Left ventricle myocardium inferior (tissue), 1 donor: ENCODE measurements around the gene CNDP1. TPM values are rescaled to one million over a fixed set of nuclear protein-coding genes. Genes with fewer than 3 reads are reported as not detected.
"Not testable (repeated sequence)": the region's sequence is repeated elsewhere in the genome, so short reads cannot be mapped to it uniquely, and the experiment has no call there.

ENCODE experiments used
- DNase-seq: peaks from one replicate; pipeline ENCODE4 v3.0.0-alpha.2; 2020
- H3K27ac ChIP-seq: fragments of 200-600 bp; replicated peaks from 2 replicates; pipeline ENCODE4 v1.8.0; 2021
- H3K27me3 ChIP-seq: fragments of 200-600 bp; 2 replicates; pipeline ENCODE4 v1.8.0; 2021; ENCODE audit warnings: low read depth
- H3K36me3 ChIP-seq: fragments of 200-600 bp; 2 replicates; pipeline ENCODE4 v1.8.0; 2021
- H3K4me1 ChIP-seq: fragments of 200-600 bp; 2 replicates; pipeline ENCODE4 v1.8.0; 2021
- H3K4me3 ChIP-seq: fragments of 200-600 bp; 2 replicates; pipeline ENCODE4 v1.8.0; 2021; ENCODE audit warnings: mild to moderate bottlenecking, moderate library complexity
- H3K9me3 ChIP-seq: fragments of 200-600 bp; replicated peaks from 2 replicates; pipeline ENCODE4 v1.8.0; 2021
- CTCF ChIP-seq: fragments of 200-600 bp; IDR thresholded peaks from 2 replicates; pipeline ENCODE4 v1.8.0; 2021; ENCODE audit warnings: antibody characterized with exemption, mild to moderate bottlenecking, borderline replicate concordance
- intact Hi-C: fragments of 100-400 bp; cut with micrococcal nuclease; formaldehyde crosslinking; loops from one replicate; pipeline ENCODE4 v1.11.0; 2022
- total RNA-seq: library from RNA; stranded (reverse); fragmentation: NEBNext Ultra II Directional; extraction: Animal tissue kit (Norgen Biotek cat#: 25700); gene quantifications from one replicate; pipeline ENCODE4 v1.2.1, GENCODE V29; 2021
- donor health status: DM: no; HTN: yes; CAD: no; lungs with severe emphysema.

CNDP1 gene
- total RNA-seq, 1 donor from 2014 or later: not detected

DNA sequence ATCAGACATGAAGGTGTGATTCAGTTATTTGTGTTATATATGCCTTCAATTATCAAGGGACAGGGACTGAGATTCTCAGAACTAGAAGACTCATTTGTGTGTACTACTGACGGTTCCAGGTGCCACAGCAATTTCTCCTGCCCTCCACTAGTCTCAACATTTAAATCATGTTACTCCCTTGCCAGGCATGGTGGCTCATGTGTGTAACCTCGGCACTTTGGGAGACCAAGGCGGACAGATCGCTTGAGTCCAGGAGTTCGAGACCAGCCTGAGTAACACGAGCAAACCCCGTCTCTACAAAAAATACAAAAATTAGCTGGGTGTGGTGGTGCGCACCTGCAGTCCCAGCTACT, 37.0 kb upstream of the CNDP1 start:
- Histone ChIP-seq H3K4me1 (peaks cover 65% of the 10 kb centered on the region), H3K27me3 (no peaks in the 10 kb centered on the region), H3K4me3 (peak overlapping the region; percentile 87), H3K9me3 (no peaks in the 10 kb centered on the region), H3K27ac (peak overlapping the region; percentile 95), H3K36me3 (peaks cover 18% of the 10 kb centered on the region)
- DNase-seq: no peak
- intact Hi-C loops: loop anchor here (5.0 kb wide), 1 partner anchor 55 kb away; no protein-coding TSS in a partner anchor
- no peak for TF ChIP-seq CTCF

DNA sequence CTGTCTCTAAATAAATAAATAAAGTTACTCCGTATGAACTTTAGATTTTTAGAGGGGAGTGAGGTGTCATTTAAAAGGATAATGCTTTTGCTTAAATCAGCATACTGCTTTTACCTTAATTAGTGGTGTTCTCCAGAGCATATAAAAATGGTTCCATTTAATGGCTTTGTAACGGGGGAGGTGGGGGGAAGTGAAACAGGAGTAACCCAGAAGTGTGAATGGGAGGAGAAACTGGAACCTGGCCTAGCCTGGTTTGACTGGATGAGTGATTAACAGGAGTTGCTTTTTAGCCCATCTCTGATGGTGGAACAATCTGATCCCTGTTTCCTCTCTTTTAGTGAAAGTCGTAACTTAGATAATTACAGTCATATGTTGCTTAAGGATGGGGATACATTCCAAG, 36.5 kb upstream of the CNDP1 start:
- DNase-seq: no peak
- H3K36me3 ChIP-seq: peaks cover 23% of the 10 kb centered on the region
- intact Hi-C loops: loop anchor here (5.0 kb wide), 1 partner anchor 55 kb away; no protein-coding TSS in a partner anchor
- H3K9me3 ChIP-seq: no peaks in the 10 kb centered on the region
- no peak for TF ChIP-seq CTCF
- H3K4me3 ChIP-seq: no peak overlapping the region
- no peaks in the 10 kb centered on the region for H3K27me3 ChIP-seq
- peaks cover 65% of the 10 kb centered on the region for H3K4me1 ChIP-seq
- peak overlapping the region; percentile 95 for H3K27ac ChIP-seq

DNA sequence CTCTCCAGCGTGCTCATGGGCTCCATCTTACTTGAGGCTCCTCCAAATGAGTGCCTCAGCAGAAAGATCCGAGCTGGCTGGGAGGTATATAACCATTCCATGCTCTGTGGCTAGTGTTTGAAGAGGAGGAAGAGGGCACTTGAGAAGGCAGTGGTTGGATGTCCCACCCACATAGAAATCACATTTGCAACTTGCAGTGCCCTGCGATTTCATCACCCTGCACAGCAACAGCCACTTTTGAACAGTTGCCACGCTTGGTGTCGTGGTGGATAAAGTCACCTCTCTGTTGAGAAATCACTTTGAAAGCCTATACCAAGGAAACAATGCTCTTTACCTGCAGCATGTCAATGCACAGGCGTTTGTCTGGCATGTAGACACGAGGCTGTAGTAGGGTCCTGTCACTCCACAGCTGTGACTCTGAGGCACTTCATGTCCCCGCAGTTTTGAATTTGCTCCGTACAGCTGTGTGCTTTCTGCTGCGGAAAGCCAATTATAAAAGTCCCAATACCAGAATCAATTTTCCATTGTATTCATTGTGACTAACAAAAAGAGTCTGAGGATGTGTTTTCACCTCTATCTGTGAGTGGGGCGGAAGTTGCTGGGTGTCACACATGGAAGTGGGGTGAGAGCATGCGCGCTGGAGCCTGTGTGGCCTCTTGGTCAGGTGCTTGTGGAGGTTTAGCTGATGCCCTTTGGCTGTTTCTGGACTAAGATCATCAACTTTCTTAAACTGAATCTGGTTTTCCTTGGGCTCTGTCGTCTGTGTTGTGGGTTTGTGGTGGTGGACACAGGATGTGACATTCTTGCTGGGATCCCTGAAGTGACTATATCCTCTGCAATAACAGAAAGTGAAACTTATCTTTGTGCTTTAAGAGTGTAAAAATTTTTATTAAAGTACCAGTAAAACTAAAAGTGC, 35.3 kb upstream of the CNDP1 start:
- peak overlapping the region; percentile 44 for H3K4me3 ChIP-seq
- no peaks in the 10 kb centered on the region for H3K9me3 ChIP-seq
- no peaks in the 10 kb centered on the region for H3K27me3 ChIP-seq
- TF ChIP-seq CTCF: no peak
- no peak for DNase-seq
- intact Hi-C loops: loop anchor here (5.0 kb wide), 1 partner anchor 53 kb away; no protein-coding TSS in a partner anchor
- H3K36me3 ChIP-seq: peaks cover 35% of the 10 kb centered on the region
- peaks cover 54% of the 10 kb centered on the region for H3K4me1 ChIP-seq
- H3K27ac ChIP-seq: peak overlapping the region; percentile 75

DNA sequence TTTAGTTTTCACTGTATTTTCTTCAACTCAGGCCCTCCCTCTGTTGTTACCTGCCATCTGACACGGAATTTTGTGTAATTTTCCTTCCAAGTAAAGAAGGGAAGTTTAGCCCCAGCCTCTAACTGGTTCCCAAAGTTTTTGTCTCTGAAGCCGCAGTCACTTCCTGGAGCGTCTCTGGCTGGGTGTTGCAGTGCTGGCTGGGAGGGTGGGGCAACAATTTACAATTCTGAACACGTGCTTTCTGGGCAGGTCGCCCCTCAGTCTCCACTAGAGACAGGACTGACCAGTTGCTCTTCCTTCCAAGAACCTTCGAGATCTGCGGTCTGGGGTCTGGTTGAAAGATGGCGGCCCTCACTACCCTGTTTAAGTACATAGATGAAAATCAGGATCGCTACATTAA, 34.7 kb upstream of the CNDP1 start:
- peak overlapping the region; percentile 44 for H3K4me3 ChIP-seq
- H3K9me3 ChIP-seq: no peaks in the 10 kb centered on the region
- intact Hi-C loops: loop anchor here (5.0 kb wide), 1 partner anchor 53 kb away; no protein-coding TSS in a partner anchor
- peak overlapping the region; percentile 75 for H3K27ac ChIP-seq
- H3K4me1 ChIP-seq: peaks cover 52% of the 10 kb centered on the region
- peaks cover 42% of the 10 kb centered on the region for H3K36me3 ChIP-seq
- no peaks in the 10 kb centered on the region for H3K27me3 ChIP-seq
- no peak for TF ChIP-seq CTCF
- DNase-seq: peak; percentile 41

- intact Hi-C loops: no loop called here
- Histone ChIP-seq H3K27me3 (no peaks in the 10 kb centered on the region), H3K4me3 (peak overlapping the region; percentile 44), H3K27ac (peak overlapping the region; percentile 75), H3K36me3 (peaks cover 48% of the 10 kb centered on the region), H3K4me1 (peaks cover 50% of the 10 kb centered on the region), H3K9me3 (no peaks in the 10 kb centered on the region)
- TF ChIP-seq CTCF: no peak
- no peak for DNase-seq
Measured at GRCh38 chr18:74500372-74500771, 33.9 kb upstream of the CNDP1 start.

DNA sequence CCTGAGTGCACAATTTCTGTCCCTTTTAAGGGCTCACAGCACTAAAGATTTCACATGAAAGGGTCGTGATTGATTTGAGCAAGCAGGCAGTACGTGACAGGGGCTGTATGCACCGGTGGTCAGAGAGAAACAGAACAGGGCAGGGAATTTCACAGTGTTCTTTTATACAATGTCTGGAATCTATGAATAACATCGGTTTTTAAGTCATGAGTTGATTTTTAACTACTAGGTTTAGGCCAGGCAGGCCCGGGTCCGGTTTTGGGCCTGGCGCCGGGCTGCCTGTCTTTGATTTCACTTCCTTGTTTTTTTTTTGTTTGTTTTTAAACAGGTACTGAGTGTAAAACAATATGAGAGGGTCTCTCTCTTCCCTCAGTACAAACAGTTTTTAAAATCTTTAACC, 33.5 kb upstream of the CNDP1 start:
- H3K9me3 ChIP-seq, DNase-seq, intact Hi-C loops, H3K27ac ChIP-seq, H3K27me3 ChIP-seq: not testable (repeated sequence)
- Histone ChIP-seq H3K36me3 (peaks cover 52% of the 10 kb centered on the region), H3K4me3 (peak overlapping the region; percentile 44), H3K4me1 (peaks cover 46% of the 10 kb centered on the region)
